HPDE6-E6E7 (cell line): ENCODE measurements around the gene EGLN3.

Source experiments
- DNase-seq: peaks from one replicate; pipeline ENCODE4 v3.0.0; 2011; ENCODE audit warnings: missing footprints; ENCODE audit errors: extremely low spot score

The EGLN3 gene

GRCh38 chr14:33962016-33962415 is 11.1 kb upstream of the EGLN3 start:
- DNase-seq: no peak

GRCh38 chr14:33959692-33960151 is 8.8 kb upstream of the EGLN3 start:
- no peak for DNase-seq

GRCh38 chr14:33958605-33959226 is 7.8 kb upstream of the EGLN3 start:
- no peak for DNase-seq

DNA sequence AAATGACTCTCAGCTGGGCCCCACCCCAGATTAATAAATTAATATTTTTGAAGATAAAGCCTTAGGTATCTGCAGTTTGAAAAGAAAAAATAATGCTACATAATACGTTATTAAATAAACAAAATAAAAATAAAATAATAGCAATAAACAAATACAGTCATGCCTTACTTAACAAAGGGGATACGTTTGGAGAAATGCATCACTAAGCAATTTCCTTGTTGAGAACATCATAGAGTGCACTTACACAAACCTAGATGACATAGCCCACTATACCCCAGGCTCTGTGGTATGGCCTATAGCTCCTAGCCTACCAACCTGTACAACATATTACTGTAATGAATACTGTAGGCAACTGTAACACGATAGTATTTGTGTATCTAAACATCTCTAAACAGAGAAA is 7.1 kb upstream of the EGLN3 start:
- DNase-seq: no peak

DNA sequence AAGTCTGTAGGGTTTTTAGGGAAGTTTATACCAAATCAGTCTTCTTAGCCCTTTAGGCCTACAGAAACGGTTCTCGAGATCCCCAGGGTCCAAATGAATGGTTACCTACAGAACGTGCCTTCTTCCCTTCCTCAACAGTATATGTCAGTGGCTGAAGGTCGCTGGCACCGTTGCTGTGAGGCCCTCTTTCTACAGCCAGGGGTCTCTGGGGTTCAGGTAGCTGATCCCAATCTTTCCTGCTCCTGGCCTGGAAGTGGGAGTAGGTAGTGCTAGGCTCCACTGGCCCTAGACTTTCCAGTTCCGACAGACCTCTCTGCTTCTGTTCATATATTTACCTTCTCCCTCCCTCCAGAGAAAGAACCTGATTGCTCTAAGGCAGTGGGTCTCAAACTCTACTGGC is 6.4 kb upstream of the EGLN3 start:
- no peak for DNase-seq

DNA sequence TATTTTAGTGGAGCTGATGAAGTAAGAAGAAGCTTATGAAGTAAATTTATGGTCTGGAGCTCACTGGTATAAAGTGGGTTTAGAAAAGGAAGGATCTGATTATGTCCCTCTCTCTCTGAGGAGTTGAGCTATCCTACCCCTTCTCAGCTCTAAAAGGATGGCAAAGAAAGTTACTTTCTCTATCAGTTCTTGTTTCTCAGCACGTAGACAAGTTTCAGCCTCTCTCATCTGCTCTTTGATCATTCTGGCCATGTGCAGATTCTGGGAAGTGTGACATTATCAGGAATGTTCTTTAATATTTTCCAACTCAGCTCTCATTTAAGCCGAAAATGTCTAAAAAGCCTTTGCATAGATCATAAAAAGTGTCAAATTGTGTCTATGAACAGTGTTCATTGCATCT is 5.8 kb upstream of the EGLN3 start:
- DNase-seq: no peak

- DNase-seq: no peak
Observed at GRCh38 chr14:33954016-33954598, 3.2 kb upstream of the EGLN3 start.

DNA sequence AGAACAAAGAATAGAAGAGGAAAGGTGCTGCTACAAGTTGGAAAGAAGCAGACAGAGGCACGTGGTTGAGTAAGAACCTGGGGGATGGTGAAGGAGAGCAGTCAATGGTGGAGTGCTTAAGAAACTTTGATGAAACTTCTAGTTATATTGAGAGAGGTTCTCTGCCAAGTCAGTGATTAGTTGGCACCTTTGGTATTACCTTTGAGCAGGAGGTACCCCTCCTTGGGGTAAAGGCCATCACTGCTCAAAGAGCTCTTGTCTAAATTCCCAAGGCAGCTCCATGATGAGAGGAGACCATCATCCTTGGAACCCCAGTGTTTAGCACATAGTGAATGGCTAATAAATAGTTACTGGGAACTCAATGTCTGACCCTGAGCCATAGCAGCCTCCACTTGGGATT is 1.7 kb upstream of the EGLN3 start:
- no peak for DNase-seq

DNA sequence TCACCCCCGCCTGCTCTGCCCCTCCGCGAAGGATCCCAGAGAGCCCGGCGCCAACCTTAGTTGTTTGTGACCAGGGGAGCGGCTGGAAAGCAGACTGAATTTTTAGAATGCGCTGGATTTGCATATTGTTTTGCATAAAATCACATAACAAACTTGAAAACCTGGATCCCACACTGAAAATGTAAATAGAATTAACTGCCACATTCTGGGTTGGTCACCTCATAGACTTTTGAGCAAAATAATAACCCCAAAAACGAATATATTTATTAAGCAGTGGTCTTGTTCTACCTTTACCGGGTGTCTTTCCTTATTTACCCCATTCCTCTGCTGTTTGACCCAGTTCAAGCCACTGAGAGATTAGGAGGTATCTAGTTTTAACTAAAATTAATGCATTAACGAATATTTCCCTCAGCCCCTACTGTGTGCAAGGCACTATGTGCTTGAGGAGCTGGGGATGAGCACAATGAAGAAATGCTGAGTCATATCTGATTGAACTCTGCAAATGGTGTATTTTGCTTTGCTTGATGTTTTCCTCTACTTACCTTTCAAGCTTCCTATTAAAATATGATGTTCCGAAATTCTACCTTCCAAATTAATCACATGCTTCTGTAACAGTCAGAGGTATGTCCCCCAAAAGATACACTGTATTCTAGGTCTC is 438 bp upstream of the EGLN3 start:
- DNase-seq: no peak

DNA sequence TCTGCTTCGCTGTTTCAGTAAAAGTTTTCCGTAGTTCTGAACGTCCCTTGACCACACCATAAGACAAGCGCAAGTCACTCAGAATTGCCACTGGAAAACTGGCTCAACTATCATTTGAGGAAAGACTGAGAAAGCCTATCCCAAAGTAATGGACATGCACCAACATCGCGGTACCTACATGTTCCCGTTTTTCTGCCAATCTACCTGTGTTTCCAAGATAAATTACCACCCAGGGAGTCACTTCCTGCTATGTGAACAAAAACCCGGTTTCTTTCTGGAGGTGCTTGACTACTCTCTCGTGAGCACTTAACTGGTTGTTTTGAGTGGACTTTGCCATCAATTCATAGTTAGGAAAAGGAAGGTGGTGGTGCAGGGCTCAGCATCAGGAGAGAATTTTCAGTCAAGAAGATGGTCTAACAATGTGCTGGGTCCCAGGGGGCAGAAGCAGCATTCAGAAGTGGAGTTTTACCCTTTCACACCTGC is 1.4 kb downstream of the EGLN3 start:
- no peak for DNase-seq

- no peak for DNase-seq
Observed at GRCh38 chr14:33948869-33949408, 1.9 kb downstream of the EGLN3 start.

- DNase-seq: no peak
Observed at GRCh38 chr14:33948145-33948868, 2.6 kb downstream of the EGLN3 start.

- DNase-seq: no peak
Observed at GRCh38 chr14:33946679-33947476, 4.0 kb downstream of the EGLN3 start.

DNA sequence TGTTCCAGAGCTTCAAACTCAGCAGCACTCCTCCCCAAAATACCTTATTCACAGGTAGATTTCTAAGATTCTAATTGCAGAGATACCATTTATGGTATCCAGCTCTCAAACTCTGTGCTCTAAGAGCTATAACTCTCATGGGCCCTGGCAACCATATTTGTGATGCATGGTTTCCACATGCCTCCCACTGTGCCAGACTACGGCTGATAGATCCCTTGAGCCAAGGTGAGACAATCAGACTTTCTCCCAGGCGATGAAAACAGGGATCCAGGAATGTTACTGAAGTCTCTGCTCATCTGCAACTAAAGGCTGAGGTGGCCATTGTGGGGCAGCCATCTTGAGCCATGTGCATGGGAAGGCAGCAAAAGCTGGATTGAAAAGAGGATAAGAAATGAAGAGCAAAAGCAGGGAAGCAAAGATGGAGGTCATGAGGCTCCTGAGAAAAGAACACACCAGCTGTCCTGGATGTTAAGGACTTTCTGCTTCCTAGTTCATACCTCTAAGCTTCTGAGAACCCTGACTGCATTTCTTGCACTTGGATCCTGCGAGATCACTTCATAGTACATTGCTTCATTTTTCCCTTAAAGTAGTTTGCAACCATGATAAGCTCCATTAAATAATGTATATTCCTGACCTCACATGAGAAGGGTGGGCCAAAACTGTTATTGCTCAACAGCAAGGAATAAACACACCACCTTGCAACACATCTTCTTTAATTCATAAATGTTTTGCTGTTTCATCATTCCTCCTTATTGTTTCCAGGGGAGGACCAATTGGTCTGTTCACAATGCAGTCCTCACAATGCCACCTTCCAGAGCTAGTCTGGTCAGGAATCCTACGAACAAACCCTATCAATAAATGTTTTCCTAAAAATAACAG is 5.4 kb downstream of the EGLN3 start:
- no peak for DNase-seq

GRCh38 chr14:33943096-33943883 is 7.6 kb downstream of the EGLN3 start:
- no peak for DNase-seq

- no peak for DNase-seq
Observed at GRCh38 chr14:33941718-33942117, 9.2 kb downstream of the EGLN3 start.

DNA sequence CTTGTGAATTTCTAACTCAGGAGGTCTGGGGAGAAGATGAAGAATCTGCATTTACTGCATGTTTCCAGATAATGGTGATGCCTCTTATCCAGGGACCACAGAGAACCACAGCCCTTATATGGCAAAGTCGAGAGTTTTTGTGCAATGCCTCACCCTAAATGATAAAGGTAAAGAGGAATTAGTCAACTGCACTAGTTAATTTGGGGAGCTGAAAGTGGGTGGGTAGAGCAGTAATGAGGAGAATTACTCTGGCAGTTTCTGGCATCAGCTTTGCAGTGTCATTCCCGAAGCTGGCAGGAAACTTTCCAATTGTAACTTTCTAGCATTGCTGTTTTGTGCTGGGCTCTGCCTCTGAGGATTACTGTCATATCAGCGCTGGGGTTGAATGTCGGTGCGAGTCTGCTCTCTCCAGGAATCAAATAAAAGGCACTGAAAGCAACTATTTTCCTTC is 10.3 kb downstream of the EGLN3 start:
- DNase-seq: no peak

DNA sequence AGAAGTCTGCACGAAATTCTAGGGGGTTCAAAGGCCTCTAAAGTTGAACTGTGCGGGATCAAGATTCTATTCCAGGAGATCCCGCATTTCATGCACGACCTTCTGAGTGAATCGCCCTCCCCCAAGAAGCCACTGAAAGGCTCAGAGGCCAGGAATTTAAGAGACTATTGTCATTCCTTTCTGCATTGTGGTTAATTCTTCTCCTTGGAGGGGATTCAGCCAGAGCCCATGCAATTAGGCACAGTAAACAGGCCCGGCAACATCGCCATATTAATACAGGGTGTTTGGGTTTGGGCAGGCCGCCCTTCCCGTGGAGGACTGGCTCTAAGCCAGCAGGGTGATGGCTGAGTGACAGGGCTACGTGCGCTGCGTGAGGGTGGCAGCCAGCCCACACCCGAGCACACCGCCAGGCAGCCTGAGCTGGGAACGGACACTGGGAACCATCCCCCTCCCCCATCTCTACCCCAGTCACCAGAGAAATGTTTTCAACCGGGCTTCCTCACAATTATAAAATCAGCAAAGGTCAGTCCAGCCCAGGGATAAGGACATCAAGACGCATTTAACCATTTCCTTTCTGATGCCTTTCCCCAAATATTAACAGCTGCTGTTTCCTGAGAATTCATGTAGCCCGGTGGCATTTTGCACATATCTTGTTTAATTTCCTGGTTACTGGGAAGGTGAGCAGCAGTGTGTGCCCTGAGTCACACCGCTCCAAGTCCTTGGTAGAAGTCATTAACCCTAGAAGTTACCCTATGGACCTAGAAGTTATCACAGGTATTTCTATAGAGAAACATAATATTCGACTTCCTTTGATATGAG is 12.5 kb downstream of the EGLN3 start:
- no peak for DNase-seq

DNA sequence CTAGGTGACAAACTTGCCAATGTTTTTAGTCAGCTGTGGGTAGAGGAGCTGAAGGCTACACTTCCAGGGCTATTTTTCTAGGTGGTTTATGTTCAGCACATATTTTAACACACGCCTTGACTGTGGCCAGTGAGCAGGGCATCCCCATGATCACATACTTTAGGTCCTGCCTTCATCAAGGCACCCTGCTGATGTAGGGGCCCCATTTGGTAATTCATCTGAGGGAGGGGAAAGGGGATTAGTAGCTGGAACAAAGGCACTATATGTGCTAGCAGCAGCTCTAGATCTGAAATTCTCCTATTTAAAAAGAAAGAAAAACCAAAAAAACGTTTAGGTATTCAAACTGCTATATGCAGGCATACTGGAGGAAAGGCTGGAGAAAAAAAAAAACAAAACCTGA is 14.5 kb downstream of the EGLN3 start:
- no peak for DNase-seq
